WTC11 (cell line): ENCODE results near the gene VCAN.

Experiments
- CREB1 ChIP-seq: sonication (generic); formaldehyde crosslinking; IDR thresholded peaks from 2 replicates; pipeline ENCODE4 v1.8.0; 2023; ENCODE audit warnings: mild to moderate bottlenecking, missing genetic modification reagents
- ELF4 ChIP-seq: sonication (generic); formaldehyde crosslinking; IDR thresholded peaks from 2 replicates; pipeline ENCODE4 v1.8.1; 2022; ENCODE audit warnings: low read depth, mild to moderate bottlenecking, moderate library complexity, missing genetic modification reagents
- GTF2I ChIP-seq: fragments of 250-450 bp; sonication (Bioruptor Pico); conservative IDR thresholded peaks from 2 replicates; pipeline ENCODE4 v1.4.0; 2021; ENCODE audit warnings: mild to moderate bottlenecking
- IRF2 ChIP-seq: sonication (generic); formaldehyde crosslinking; IDR thresholded peaks from 2 replicates; pipeline ENCODE4 v1.8.0; 2022; ENCODE audit warnings: low read depth, missing genetic modification reagents, borderline replicate concordance
- SMAD3 ChIP-seq: sonication (generic); formaldehyde crosslinking; IDR thresholded peaks from 2 replicates; pipeline ENCODE4 v1.8.0; 2022; ENCODE audit warnings: missing genetic modification reagents, mild to moderate bottlenecking, borderline replicate concordance
- SOX15 ChIP-seq: fragments of 250-450 bp; sonication (Bioruptor Pico); IDR thresholded peaks from 2 replicates; pipeline ENCODE4 v1.9.0; 2021; ENCODE audit warnings: mild to moderate bottlenecking
- TF ChIP-seq, protein P1 (sequence below): sonication (generic); formaldehyde crosslinking; conservative IDR thresholded peaks from 2 replicates; pipeline ENCODE4 v1.8.1; 2023; ENCODE audit warnings: mild to moderate bottlenecking, low read depth, missing genetic modification reagents, moderate library complexity
- TF ChIP-seq, protein P2 (sequence below): sonication (generic); formaldehyde crosslinking; conservative IDR thresholded peaks from 2 replicates; pipeline ENCODE4 v1.8.1; 2022; ENCODE audit warnings: mild to moderate bottlenecking, missing genetic modification reagents
- TF ChIP-seq, protein P3 (sequence below): fragments of 200-600 bp; IDR thresholded peaks from 2 replicates; pipeline ENCODE4 v1.8.0; 2022; ENCODE audit warnings: antibody characterized with exemption
- TF ChIP-seq, protein P4 (sequence below): sonication (generic); formaldehyde crosslinking; IDR thresholded peaks from 2 replicates; pipeline ENCODE4 v1.8.1; 2022; ENCODE audit warnings: missing genetic modification reagents, borderline replicate concordance

GRCh38 chr5:83474161-83474796 lies 2.7 kb downstream of the VCAN start:
- TF ChIP-seq SMAD3 (CRISPR knock-in tag) (0 out of 2 replicates have a peak, but pooled peaks have one; percentile 19), CREB1 (CRISPR knock-in tag) (0 out of 2 replicates have a peak, but pooled peaks have one; percentile 55), GTF2I (CRISPR knock-in tag) (no peak), SOX15 (CRISPR knock-in tag) (no peak), IRF2 (no peak), ELF4 (CRISPR knock-in tag) (no peak)
- TF ChIP-seq, protein P1, sequence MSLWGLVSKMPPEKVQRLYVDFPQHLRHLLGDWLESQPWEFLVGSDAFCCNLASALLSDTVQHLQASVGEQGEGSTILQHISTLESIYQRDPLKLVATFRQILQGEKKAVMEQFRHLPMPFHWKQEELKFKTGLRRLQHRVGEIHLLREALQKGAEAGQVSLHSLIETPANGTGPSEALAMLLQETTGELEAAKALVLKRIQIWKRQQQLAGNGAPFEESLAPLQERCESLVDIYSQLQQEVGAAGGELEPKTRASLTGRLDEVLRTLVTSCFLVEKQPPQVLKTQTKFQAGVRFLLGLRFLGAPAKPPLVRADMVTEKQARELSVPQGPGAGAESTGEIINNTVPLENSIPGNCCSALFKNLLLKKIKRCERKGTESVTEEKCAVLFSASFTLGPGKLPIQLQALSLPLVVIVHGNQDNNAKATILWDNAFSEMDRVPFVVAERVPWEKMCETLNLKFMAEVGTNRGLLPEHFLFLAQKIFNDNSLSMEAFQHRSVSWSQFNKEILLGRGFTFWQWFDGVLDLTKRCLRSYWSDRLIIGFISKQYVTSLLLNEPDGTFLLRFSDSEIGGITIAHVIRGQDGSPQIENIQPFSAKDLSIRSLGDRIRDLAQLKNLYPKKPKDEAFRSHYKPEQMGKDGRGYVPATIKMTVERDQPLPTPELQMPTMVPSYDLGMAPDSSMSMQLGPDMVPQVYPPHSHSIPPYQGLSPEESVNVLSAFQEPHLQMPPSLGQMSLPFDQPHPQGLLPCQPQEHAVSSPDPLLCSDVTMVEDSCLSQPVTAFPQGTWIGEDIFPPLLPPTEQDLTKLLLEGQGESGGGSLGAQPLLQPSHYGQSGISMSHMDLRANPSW (CRISPR knock-in tag) = no peak
- TF ChIP-seq, protein P2, sequence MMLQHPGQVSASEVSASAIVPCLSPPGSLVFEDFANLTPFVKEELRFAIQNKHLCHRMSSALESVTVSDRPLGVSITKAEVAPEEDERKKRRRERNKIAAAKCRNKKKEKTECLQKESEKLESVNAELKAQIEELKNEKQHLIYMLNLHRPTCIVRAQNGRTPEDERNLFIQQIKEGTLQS = no peak
- TF ChIP-seq, protein P3, sequence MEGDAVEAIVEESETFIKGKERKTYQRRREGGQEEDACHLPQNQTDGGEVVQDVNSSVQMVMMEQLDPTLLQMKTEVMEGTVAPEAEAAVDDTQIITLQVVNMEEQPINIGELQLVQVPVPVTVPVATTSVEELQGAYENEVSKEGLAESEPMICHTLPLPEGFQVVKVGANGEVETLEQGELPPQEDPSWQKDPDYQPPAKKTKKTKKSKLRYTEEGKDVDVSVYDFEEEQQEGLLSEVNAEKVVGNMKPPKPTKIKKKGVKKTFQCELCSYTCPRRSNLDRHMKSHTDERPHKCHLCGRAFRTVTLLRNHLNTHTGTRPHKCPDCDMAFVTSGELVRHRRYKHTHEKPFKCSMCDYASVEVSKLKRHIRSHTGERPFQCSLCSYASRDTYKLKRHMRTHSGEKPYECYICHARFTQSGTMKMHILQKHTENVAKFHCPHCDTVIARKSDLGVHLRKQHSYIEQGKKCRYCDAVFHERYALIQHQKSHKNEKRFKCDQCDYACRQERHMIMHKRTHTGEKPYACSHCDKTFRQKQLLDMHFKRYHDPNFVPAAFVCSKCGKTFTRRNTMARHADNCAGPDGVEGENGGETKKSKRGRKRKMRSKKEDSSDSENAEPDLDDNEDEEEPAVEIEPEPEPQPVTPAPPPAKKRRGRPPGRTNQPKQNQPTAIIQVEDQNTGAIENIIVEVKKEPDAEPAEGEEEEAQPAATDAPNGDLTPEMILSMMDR = no peak
- TF ChIP-seq, protein P4, sequence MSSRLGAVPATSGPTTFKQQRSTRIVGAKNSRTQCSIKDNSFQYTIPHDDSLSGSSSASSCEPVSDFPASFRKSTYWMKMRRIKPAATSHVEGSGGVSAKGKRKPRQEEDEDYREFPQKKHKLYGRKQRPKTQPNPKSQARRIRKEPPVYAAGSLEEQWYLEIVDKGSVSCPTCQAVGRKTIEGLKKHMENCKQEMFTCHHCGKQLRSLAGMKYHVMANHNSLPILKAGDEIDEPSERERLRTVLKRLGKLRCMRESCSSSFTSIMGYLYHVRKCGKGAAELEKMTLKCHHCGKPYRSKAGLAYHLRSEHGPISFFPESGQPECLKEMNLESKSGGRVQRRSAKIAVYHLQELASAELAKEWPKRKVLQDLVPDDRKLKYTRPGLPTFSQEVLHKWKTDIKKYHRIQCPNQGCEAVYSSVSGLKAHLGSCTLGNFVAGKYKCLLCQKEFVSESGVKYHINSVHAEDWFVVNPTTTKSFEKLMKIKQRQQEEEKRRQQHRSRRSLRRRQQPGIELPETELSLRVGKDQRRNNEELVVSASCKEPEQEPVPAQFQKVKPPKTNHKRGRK (CRISPR knock-in tag) = no peak
